Measurements from ENCODE around the gene CADPS.

The CADPS gene

DNA sequence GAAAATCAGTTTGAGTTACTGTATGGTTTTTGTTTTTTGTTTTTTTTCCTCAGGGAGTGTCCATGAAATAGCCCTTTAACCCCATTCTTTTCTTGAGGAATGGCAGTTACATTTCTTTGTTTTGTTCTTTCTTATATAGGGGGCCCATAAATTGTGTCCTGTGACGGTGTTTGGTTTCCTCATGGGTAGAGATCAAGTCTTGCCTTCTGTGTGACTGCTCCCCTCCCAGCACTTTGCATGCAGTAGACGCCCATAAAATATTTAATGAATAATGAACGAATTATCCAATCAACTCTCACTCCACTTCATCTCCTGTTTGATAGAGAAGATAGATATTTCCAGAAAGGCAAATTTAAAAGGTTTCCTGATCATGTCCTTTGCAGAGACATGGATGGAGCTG is 78.1 kb downstream of the CADPS start:
- TF ChIP-seq POLR2AphosphoS5 (IDR thresholded peaks at IDR 0.05; ENCODE audit: low read depth, low read length) (no peak), TAF1 (IDR thresholded peaks at IDR 0.05; ENCODE audit: borderline replicate concordance, insufficient read depth, low read length) (no peak), SIN3A (IDR thresholded peaks at IDR 0.05; ENCODE audit: borderline replicate concordance, insufficient read depth, low read length) (no peak), FOXP2 (optimal IDR thresholded peaks at IDR 0.05; ENCODE audit: borderline replicate concordance, extremely low read depth, extremely low read length, insufficient read depth) (no peak)
- TF ChIP-seq, protein P1, sequence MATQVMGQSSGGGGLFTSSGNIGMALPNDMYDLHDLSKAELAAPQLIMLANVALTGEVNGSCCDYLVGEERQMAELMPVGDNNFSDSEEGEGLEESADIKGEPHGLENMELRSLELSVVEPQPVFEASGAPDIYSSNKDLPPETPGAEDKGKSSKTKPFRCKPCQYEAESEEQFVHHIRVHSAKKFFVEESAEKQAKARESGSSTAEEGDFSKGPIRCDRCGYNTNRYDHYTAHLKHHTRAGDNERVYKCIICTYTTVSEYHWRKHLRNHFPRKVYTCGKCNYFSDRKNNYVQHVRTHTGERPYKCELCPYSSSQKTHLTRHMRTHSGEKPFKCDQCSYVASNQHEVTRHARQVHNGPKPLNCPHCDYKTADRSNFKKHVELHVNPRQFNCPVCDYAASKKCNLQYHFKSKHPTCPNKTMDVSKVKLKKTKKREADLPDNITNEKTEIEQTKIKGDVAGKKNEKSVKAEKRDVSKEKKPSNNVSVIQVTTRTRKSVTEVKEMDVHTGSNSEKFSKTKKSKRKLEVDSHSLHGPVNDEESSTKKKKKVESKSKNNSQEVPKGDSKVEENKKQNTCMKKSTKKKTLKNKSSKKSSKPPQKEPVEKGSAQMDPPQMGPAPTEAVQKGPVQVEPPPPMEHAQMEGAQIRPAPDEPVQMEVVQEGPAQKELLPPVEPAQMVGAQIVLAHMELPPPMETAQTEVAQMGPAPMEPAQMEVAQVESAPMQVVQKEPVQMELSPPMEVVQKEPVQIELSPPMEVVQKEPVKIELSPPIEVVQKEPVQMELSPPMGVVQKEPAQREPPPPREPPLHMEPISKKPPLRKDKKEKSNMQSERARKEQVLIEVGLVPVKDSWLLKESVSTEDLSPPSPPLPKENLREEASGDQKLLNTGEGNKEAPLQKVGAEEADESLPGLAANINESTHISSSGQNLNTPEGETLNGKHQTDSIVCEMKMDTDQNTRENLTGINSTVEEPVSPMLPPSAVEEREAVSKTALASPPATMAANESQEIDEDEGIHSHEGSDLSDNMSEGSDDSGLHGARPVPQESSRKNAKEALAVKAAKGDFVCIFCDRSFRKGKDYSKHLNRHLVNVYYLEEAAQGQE (IDR thresholded peaks at IDR 0.05; ENCODE audit: insufficient read depth in 1 of 2, low read depth in 2 of 2, low read length in 2 of 2) = no peak

DNA sequence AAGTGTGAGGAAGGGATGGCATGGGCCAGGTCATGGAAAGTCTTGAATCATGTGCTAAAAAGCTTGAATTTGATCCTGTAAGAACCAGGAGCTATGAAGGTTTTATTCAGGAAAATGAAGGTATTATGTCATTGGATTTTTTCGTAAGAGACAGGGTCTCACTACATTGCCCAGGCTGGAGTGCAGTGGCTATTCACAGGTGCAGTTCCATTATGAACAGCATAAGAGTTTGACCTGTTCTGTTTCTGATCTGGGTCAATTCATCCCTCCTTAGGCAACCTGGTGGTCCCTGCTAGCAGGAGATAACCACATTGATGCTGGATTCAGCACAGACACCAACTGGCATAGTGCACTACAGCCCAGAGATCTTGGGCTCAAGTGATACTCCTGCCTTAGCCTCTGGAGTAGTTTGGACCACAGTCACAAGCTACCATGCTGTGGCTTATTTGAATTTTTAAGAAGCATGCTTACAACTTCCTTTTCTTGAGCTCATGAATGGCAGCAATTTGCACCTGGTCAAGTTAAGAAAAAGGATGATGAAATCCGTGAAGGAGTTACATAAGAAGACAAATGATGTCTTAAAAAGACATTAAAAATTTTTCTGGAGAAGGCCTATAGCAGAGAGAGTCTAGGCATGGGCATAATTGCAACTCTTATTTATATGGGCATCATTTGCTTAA is 79.1 kb downstream of the CADPS start:
- TF ChIP-seq TAF1 (IDR thresholded peaks at IDR 0.05; ENCODE audit: borderline replicate concordance, insufficient read depth, low read length) (no peak), SIN3A (IDR thresholded peaks at IDR 0.05; ENCODE audit: borderline replicate concordance, insufficient read depth, low read length) (no peak), POLR2AphosphoS5 (IDR thresholded peaks at IDR 0.05; ENCODE audit: low read depth, low read length) (no peak), FOXP2 (optimal IDR thresholded peaks at IDR 0.05; ENCODE audit: borderline replicate concordance, extremely low read depth, extremely low read length, insufficient read depth) (no peak)
- TF ChIP-seq, protein P1 (IDR thresholded peaks at IDR 0.05; ENCODE audit: insufficient read depth in 1 of 2, low read depth in 2 of 2, low read length in 2 of 2) = no peak

DNA sequence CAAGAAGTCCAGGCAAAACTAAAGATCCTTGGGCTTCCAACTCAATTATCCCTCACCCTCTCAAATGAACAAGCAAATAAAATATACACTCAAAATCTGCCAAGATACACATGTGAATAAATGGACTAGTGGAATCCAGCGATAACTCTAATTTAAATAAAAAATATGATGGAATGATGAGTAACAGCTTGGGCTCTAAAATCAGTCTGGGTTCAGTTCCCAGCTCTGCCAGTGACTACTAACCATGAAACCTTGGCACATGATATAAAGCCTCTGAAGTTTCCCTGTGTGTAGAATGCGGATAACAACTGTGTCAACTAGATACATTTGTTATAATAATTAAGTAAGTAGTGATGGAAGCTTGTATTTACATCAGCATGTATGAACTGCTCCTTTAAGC is 81.3 kb downstream of the CADPS start:
- TF ChIP-seq, protein P1 (IDR thresholded peaks at IDR 0.05; ENCODE audit: insufficient read depth in 1 of 2, low read depth in 2 of 2, low read length in 2 of 2) = no peak
- TF ChIP-seq TAF1 (IDR thresholded peaks at IDR 0.05; ENCODE audit: borderline replicate concordance, insufficient read depth, low read length) (no peak), POLR2AphosphoS5 (IDR thresholded peaks at IDR 0.05; ENCODE audit: low read depth, low read length) (no peak), SIN3A (IDR thresholded peaks at IDR 0.05; ENCODE audit: borderline replicate concordance, insufficient read depth, low read length) (no peak), FOXP2 (optimal IDR thresholded peaks at IDR 0.05; ENCODE audit: borderline replicate concordance, extremely low read depth, extremely low read length, insufficient read depth) (no peak)

DNA sequence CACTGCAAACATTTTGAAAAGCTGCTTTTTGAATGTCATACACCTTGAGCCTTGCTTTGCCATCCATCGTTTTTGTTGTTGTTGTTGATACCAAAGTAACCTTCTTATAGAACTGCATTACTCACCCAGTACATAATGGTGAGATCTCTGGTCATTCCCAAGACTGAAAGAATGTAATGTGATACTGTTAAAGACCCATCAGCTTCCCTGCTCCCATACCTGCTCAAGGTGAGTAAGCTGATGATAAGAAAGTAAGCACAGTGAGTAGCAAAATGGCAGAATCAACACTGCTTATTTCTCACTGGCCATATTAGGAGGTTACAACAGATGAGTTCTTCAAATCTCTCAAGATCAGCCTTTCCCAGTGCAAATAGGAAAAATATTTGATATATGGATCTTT is 89.8 kb downstream of the CADPS start:
- no peak for TF ChIP-seq TAF1 (IDR thresholded peaks at IDR 0.05; ENCODE audit: borderline replicate concordance, insufficient read depth, low read length)
- no peak for TF ChIP-seq SIN3A (IDR thresholded peaks at IDR 0.05; ENCODE audit: borderline replicate concordance, insufficient read depth, low read length)
- no peak for TF ChIP-seq FOXP2 (optimal IDR thresholded peaks at IDR 0.05; ENCODE audit: borderline replicate concordance, extremely low read depth, extremely low read length, insufficient read depth)
- TF ChIP-seq, protein P1 (IDR thresholded peaks at IDR 0.05; ENCODE audit: insufficient read depth in 1 of 2, low read depth in 2 of 2, low read length in 2 of 2) = no peak
- no peak for TF ChIP-seq POLR2AphosphoS5 (IDR thresholded peaks at IDR 0.05; ENCODE audit: low read depth, low read length)

Data from PFSK-1 (cell line).